GM19452 (cell line): ENCODE data around the gene GSE1.

Experiments
- ATAC-seq: cut with Tn5 transposase; IDR thresholded peaks from one replicate; pipeline ENCODE4 v1.9.1; 2021; ENCODE audit not compliant: unreplicated experiment

GSE1 gene

GRCh38 chr16:85616607-85617321, 3.6 kb downstream of the GSE1 start:
- no peak for ATAC-seq

GRCh38 chr16:85617948-85618347, 4.8 kb downstream of the GSE1 start:
- no peak for ATAC-seq

GRCh38 chr16:85618521-85618920, 5.4 kb downstream of the GSE1 start:
- ATAC-seq = no peak

DNA sequence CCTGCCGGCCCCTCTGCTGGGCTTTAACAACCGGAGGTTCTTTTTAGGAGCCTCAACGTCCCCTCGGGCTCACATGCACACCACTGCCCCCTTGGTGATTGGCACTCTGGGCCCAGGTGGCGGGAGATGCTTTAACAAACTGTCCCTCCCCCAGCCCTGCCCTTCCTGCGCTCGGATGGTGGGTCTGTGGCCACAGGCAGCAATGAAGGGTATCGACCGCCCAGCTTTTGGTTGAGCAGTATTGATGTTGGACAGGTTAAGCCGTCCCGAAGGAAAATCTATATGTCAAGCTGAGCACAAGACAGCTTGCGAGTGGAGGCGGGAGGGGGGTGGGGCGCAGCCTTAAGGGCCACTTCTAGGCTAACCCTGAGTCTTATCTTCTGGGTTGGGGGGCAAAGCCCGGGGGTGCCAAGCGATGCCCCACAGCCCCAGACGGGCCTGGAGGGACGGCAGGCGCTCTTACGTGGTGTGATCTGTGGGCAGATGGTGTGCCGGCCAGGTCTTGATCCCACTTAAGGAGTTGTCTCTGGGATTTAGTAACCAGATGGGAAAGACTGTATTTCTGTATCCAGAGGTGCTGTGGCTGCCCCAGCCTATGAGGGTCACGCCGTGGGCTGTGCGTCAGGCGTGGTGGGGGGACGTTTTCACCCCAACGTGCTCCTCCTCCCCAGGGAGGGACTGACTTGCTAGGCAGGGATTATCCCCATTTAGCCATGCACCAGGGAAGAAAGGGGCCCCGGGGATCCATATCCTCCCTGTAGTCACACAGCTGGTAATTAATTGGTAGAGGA, 6.2 kb downstream of the GSE1 start:
- no peak for ATAC-seq

DNA sequence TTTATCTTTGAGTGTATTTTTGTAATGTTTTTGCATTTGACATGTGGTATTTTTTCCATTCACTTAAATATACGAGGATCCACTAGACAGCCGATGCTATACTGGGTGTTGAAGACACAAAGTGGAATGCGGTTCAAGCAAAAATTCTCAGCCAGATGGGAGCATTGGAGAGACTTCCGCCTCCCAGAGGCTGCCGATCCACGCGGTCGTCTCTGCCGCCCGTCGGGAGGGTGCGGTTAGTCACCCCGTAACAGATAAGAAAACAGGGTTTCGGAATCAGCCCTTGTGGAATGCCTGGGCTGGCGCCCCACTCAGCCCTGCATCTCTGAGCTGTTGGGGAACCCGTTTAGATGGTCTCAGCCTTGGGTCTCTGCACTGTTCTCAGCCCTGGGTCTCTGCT, 7.3 kb downstream of the GSE1 start:
- ATAC-seq = no peak

- no peak for ATAC-seq
Observed at GRCh38 chr16:85621698-85622428, 8.7 kb downstream of the GSE1 start.

- ATAC-seq = no peak
Observed at GRCh38 chr16:85622683-85623082, 9.6 kb downstream of the GSE1 start.

- no peak for ATAC-seq
Observed at GRCh38 chr16:85623250-85623649, 10.1 kb downstream of the GSE1 start.

- no peak for ATAC-seq
Observed at GRCh38 chr16:85623997-85624601, 11.0 kb downstream of the GSE1 start.

GRCh38 chr16:85624646-85625045, 11.5 kb downstream of the GSE1 start:
- ATAC-seq = no peak

DNA sequence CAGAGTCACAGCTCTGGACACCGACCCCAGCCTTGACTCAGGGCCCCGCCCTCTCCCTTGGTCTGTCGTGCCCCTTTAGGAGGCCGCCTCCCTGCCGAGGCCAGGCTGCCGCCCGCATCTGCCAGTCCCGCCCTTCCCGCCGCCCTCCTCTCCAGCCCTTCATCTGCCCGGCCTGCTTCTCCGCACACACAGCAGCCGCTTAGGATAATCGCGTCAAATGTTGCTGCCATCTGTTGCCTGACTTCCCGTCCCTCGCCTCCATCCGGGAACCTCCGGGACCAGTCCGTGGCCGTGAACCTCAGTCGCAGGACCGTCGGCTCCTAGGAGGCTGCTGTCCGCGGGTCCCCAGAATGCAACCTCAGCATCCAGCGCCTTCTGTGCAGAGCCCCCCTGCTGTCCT, 11.9 kb downstream of the GSE1 start:
- ATAC-seq = no peak

DNA sequence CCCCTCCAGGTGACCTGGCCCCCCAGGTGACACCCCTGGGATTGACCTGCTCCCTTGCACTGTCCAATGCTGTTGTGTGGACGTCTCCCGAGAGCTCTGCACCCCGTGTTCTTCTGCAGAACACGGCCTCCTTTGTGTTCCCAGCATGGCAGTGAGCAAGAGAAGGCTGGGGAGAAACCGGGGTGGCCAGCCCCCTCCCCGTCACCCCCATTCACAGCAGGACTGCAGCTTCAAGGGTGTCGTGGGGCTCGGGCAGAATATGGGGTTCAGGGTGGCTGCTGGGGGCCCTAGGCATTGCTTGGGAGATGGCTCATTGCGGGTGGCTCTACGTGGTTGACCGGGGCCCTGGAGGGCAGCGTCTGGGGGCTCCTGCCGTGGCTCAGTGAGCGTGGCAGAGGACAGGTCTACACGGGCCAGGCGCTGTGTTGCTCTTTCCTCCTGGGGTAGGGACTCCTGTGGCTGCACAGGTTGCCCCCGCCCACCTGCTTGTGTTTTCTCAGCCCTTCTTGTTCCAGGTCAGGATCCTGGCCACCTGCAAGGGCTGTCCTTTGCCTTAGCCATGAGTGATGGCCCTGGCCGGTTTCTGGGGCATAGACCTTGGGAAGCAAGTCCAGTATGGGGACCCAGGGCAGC, 12.5 kb downstream of the GSE1 start:
- ATAC-seq = no peak

GRCh38 chr16:85626191-85626981, 13.3 kb downstream of the GSE1 start:
- no peak for ATAC-seq

- no peak for ATAC-seq
Observed at GRCh38 chr16:85627089-85627488, 14.0 kb downstream of the GSE1 start.

- no peak for ATAC-seq
Observed at GRCh38 chr16:85627526-85628264, 14.6 kb downstream of the GSE1 start.

- no peak for ATAC-seq
Observed at GRCh38 chr16:85628265-85628556, 15.1 kb downstream of the GSE1 start.

DNA sequence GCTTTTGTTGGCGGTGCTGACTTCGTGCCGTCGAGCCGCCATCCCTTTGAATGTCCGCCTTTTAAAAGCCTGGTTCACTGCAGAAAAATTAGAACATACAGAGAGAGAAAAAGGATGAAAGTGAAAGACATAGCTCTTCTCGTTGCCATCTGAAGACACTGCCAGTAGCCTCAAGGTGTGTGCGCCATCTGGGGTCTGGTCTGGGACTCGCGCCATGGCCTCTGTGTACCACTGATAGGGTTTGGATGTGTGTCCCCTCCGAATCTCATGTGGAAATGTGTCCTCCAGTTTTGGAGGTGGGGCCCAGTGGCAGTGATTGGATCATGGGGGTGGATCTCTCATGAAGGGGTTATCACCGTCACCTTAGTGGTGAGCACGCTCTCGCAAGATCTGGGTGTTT, 15.5 kb downstream of the GSE1 start:
- ATAC-seq = no peak

- no peak for ATAC-seq
Observed at GRCh38 chr16:85629326-85629725, 16.2 kb downstream of the GSE1 start.

- no peak for ATAC-seq
Observed at GRCh38 chr16:85629853-85630252, 16.7 kb downstream of the GSE1 start.

DNA sequence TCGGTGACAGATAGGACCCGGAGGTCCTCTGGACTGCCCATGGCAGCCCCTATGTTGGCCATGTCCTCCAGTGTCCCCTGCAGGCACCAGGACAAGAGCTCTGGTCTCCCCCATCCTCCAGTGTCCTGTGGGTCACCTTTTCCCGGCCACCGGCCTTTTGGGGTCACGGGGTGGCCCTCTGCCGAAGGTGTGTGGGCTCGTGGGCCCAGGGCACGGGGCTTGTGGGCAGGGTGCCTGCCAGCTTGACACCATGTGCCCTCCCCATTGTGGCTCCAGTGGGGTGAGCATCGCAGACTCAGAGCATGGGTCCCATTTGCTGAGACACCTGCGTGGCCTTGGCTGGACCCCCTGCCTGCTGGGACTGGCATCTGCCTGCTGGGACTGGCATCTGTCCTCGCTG, 18.1 kb downstream of the GSE1 start:
- no peak for ATAC-seq
